ENCODE data around the gene PHF23. TPM values are rescaled to one million over a fixed set of nuclear protein-coding genes. Genes with fewer than 3 reads are reported as not detected.
A peak's percentile ranks its signal among the peaks of the same experiment; 100 is the strongest.

Gene PHF23
- total RNA-seq, 1 donor from 2014 or later: 27.4 TPM

GRCh38 chr17:7281953-7282751, 42.9 kb upstream of the PHF23 start:
- TF ChIP-seq CTCF (IDR thresholded peaks at IDR 0.05; ENCODE audit: insufficient read depth, low read length, severe bottlenecking): no peak
- DNase-seq (ENCODE audit: low read depth): no peak
- H3K4me3 ChIP-seq (ENCODE audit: low read depth, low read length): peak overlapping the region; percentile 39
- no peaks in the 10 kb centered on the region for H3K36me3 ChIP-seq (ENCODE audit: control insufficient read depth, insufficient read depth, low read length)
- peaks cover 5% of the 10 kb centered on the region for H3K27me3 ChIP-seq (ENCODE audit: control insufficient read depth, insufficient read depth, low read length)
- FAIRE-seq: no peak

- H3K27me3 ChIP-seq (ENCODE audit: control insufficient read depth, insufficient read depth, low read length): peaks cover 5% of the 10 kb centered on the region
- peak within 1 kb of the TSS; percentile 39 for H3K4me3 ChIP-seq (ENCODE audit: low read depth, low read length)
- no peaks in the 10 kb centered on the region for H3K36me3 ChIP-seq (ENCODE audit: control insufficient read depth, insufficient read depth, low read length)
- peak; percentile 90 for DNase-seq (ENCODE audit: low read depth)
- FAIRE-seq: no peak
- no peak for TF ChIP-seq CTCF (IDR thresholded peaks at IDR 0.05; ENCODE audit: insufficient read depth, low read length, severe bottlenecking)
Measured at GRCh38 chr17:7281074-7281952, 42.1 kb upstream of the PHF23 start, which contains the start of gene SLC2A4. SLC2A4 (plus strand) TSS chr17:7281718; CDS start chr17:7281935, 217 bp downstream.

DNA sequence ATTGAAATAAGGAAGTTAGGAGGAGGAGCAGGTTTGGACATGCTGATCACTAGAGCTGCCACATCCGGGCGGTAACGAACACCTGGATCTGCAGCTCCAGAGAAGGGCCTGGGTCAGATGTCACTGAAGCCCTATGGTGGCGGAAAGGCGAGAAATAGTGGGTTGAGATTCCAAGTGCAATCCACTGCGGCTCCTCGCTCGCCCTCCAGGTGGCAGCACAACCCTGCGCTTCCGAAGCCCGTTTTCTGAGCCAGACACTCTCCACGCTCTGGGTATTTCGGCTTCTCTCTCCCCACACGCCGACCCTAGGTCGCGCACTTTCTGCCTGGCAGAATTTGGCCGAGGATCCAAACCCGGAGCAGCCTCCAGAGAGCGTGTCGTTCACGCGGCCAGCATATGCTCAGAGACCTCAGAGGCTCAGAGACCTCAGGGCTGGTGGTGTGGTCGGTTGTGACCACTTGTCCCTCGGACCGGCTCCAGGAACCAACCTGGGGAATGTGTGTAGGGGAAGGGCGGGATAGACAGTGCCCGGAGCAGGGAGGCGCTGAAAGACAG, 41.3 kb upstream of the PHF23 start:
- peak; percentile 92 for TF ChIP-seq CTCF (IDR thresholded peaks at IDR 0.05; ENCODE audit: insufficient read depth, low read length, severe bottlenecking)
- peaks cover 5% of the 10 kb centered on the region for H3K27me3 ChIP-seq (ENCODE audit: control insufficient read depth, insufficient read depth, low read length)
- no peaks in the 10 kb centered on the region for H3K36me3 ChIP-seq (ENCODE audit: control insufficient read depth, insufficient read depth, low read length)
- FAIRE-seq (no peak), DNase-seq (ENCODE audit: low read depth) (peak; percentile 90)
- peak overlapping the region; percentile 38 for H3K4me3 ChIP-seq (ENCODE audit: low read depth, low read length)

GRCh38 chr17:7279448-7279847, 40.2 kb upstream of the PHF23 start:
- Histone ChIP-seq H3K27me3 (ENCODE audit: control insufficient read depth, insufficient read depth, low read length) (peaks cover 3% of the 10 kb centered on the region), H3K36me3 (ENCODE audit: control insufficient read depth, insufficient read depth, low read length) (no peaks in the 10 kb centered on the region), H3K4me3 (ENCODE audit: low read depth, low read length) (no peak overlapping the region)
- TF ChIP-seq CTCF (IDR thresholded peaks at IDR 0.05; ENCODE audit: insufficient read depth, low read length, severe bottlenecking): no peak
- DNase-seq (ENCODE audit: low read depth) (no peak), FAIRE-seq (no peak)

DNA sequence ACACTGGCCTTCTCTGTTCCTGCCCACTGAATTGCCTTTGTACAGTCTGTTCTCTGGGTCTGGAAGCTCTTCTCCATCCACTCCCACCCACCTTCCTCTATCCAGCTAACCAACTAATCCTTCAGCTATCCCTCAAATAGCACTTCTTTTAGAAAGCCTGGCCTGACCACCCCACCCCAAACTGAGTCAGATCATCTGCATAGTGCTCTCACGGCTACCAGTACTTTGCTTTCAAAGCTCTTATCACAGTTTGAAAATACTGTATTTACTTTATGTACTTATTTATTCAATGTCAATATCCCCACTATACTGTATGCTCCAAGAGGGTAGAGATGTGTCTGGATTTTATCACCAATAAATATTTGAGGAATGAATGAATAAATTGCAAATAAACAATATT, 27.5 kb upstream of the PHF23 start:
- Histone ChIP-seq H3K27me3 (ENCODE audit: control insufficient read depth, insufficient read depth, low read length) (no peaks in the 10 kb centered on the region), H3K36me3 (ENCODE audit: control insufficient read depth, insufficient read depth, low read length) (no peaks in the 10 kb centered on the region), H3K4me3 (ENCODE audit: low read depth, low read length) (no peak overlapping the region)
- DNase-seq (ENCODE audit: low read depth) (peak; percentile 23), FAIRE-seq (no peak)
- no peak for TF ChIP-seq CTCF (IDR thresholded peaks at IDR 0.05; ENCODE audit: insufficient read depth, low read length, severe bottlenecking)
